A549 (cell line): Measurements from ENCODE around the gene SLIT3. TPM values are rescaled to one million over a fixed set of nuclear protein-coding genes. Genes with fewer than 3 reads are reported as not detected.
"Not testable (repeated sequence)": the region's sequence is repeated elsewhere in the genome, so short reads cannot be mapped to it uniquely, and the experiment has no call there.

Source experiments
- ATAC-seq, 2 experiments: fragments of 200-7000 bp in 1 of 2; fragments of >200 bp in 1 of 2; cut with Nextera tagmentation in 1 of 2; cut with Tn5 transposase in 1 of 2; 3 replicates each; pipeline versions ENCODE4 v1.8.0 to v1.9.1; 2018 to 2020; ENCODE audit warnings: mild to moderate bottlenecking in 1 of 2, moderate library complexity in 1 of 2
- CTCF ChIA-PET: fragments of 300-600 bp; sonication (Branson Sonifier 250); formaldehyde crosslinking; extraction: SDS; loops from one replicate; lab custom pipeline; 2021; ENCODE audit warnings: antibody characterized with exemption, inconsistent platforms; lab: Yijun Ruan, JAX
- POLR2A ChIA-PET: fragments of 350-600 bp; formaldehyde crosslinking; extraction: SDS; loops from one replicate; lab custom pipeline; 2021; ENCODE audit warnings: antibody characterized with exemption, inconsistent platforms; lab: Yijun Ruan, JAX
- DNase-seq, 2 experiments: peaks; one replicate each; pipeline versions ENCODE4 v3.0.0 to v3.0.0-alpha.2; 2011 to 2016; ENCODE audit warnings: low read depth in 1 of 2, low spot score in 1 of 2
- FAIRE-seq: peaks from 2 replicates; lab custom pipeline; 2011; peaks lifted over from hg19 to GRCh38; lab: Jason Lieb, UNC
- H3K27ac ChIP-seq, 2 experiments: fragments of >200 bp; sonication (Bioruptor Twin); formaldehyde crosslinking; 3 replicates each; pipeline ENCODE4 v1.5.1; 2016 to 2017
- H3K4me1 ChIP-seq: fragments of >200 bp; sonication (Bioruptor Twin); formaldehyde crosslinking; 3 replicates; pipeline ENCODE4 v1.6.1; 2016
- H3K4me2 ChIP-seq: fragments of >200 bp; sonication (Bioruptor Twin); formaldehyde crosslinking; 3 replicates; pipeline ENCODE4 v1.6.1; 2016
- H3K4me3 ChIP-seq: fragments of >200 bp; sonication (Bioruptor Twin); formaldehyde crosslinking; 3 replicates; pipeline ENCODE4 v1.5.1; 2016
- H3K9me3 ChIP-seq: fragments of >200 bp; sonication (Bioruptor Twin); formaldehyde crosslinking; 3 replicates; pipeline ENCODE4 v1.6.1; 2016
- CHD2 ChIP-seq: fragments of 150-350 bp; IDR thresholded peaks from 2 replicates; pipeline ENCODE4 v1.6.1; 2014; ENCODE audit warnings: low read length; ENCODE audit not compliant: partially characterized antibody
- E2F6 ChIP-seq: IDR thresholded peaks from 2 replicates; pipeline ENCODE4 v1.6.1; 2012; ENCODE audit warnings: low read depth, borderline replicate concordance
- EHF ChIP-seq: fragments of 250-450 bp; sonication (Bioruptor Pico); IDR thresholded peaks from 2 replicates; pipeline ENCODE4 v1.5.0; 2020; ENCODE audit warnings: mild to moderate bottlenecking
- EP300 ChIP-seq, 2 experiments: fragments of >200 bp; sonication (Bioruptor Twin); formaldehyde crosslinking; IDR thresholded peaks; 2 replicates in 1 of 2; 3 replicates in 1 of 2; pipeline ENCODE4 v1.6.1; 2016 to 2017
- FOSB ChIP-seq: fragments of 250-450 bp; sonication (Bioruptor Pico); IDR thresholded peaks from 2 replicates; pipeline ENCODE4 v1.5.0; 2020; ENCODE audit warnings: mild to moderate bottlenecking, moderate library complexity
- FOSL2 ChIP-seq, 2 experiments: fragments of 450-650 bp in 1 of 2; fragments of >200 bp in 1 of 2; sonication (Bioruptor Twin) in 1 of 2; formaldehyde crosslinking; IDR thresholded peaks; 2 replicates each; pipeline versions ENCODE4 v1.5.0 to v1.6.1; 2016 to 2020; ENCODE audit warnings: mild to moderate bottlenecking in 1 of 2, moderate library complexity in 1 of 2
- FOXS1 ChIP-seq: fragments of 250-450 bp; sonication (Bioruptor Pico); IDR thresholded peaks from 2 replicates; pipeline ENCODE4 v1.5.0; 2020; ENCODE audit warnings: mild to moderate bottlenecking, moderate library complexity
- HMGXB4 ChIP-seq: fragments of 250-450 bp; sonication (Bioruptor Pico); IDR thresholded peaks from 2 replicates; pipeline ENCODE4 v1.5.0; 2021; ENCODE audit warnings: mild to moderate bottlenecking, moderate library complexity, borderline replicate concordance
- HOXA7 ChIP-seq: fragments of 250-450 bp; sonication (Bioruptor Pico); IDR thresholded peaks from 2 replicates; pipeline ENCODE4 v1.5.0; 2020; ENCODE audit warnings: mild to moderate bottlenecking, moderate library complexity
- HOXB5 ChIP-seq: fragments of 250-450 bp; sonication (Bioruptor Pico); IDR thresholded peaks from 2 replicates; pipeline ENCODE4 v1.5.0; 2020; ENCODE audit warnings: mild to moderate bottlenecking, moderate library complexity
- JUN ChIP-seq, 2 experiments: fragments of >200 bp; sonication (Bioruptor Twin); formaldehyde crosslinking; IDR thresholded peaks; 2 replicates in 1 of 2; 3 replicates in 1 of 2; pipeline ENCODE4 v1.6.1; 2016 to 2017
- KDM1A ChIP-seq: fragments of 200-600 bp; sonication (generic); IDR thresholded peaks from 2 replicates; pipeline ENCODE4 v1.6.1; 2016; ENCODE audit warnings: low read depth, mild to moderate bottlenecking
- NPAS2 ChIP-seq: fragments of 250-450 bp; sonication (Bioruptor Pico); IDR thresholded peaks from 2 replicates; pipeline ENCODE4 v1.8.0; 2022; ENCODE audit warnings: mild to moderate bottlenecking, moderate library complexity, borderline replicate concordance
- NR3C1 ChIP-seq: fragments of >200 bp; sonication (Bioruptor Twin); formaldehyde crosslinking; IDR thresholded peaks from 3 replicates; pipeline ENCODE4 v1.6.1; 2017
- RCOR1 ChIP-seq: fragments of 150-350 bp; IDR thresholded peaks from 2 replicates; pipeline ENCODE4 v1.6.1; 2014; ENCODE audit warnings: antibody characterized with exemption, low read length, low read depth
- RNF2 ChIP-seq: fragments of 200-600 bp; sonication (generic); IDR thresholded peaks from 2 replicates; pipeline ENCODE4 v1.6.1; 2016; ENCODE audit warnings: low read depth, mild to moderate bottlenecking, antibody characterized with exemption, moderate library complexity, borderline replicate concordance
- ZC3H11A ChIP-seq: fragments of 450-650 bp; IDR thresholded peaks from 2 replicates; pipeline ENCODE4 v1.6.1; 2014; ENCODE audit warnings: antibody characterized with exemption, mild to moderate bottlenecking
- ZFP36 ChIP-seq: fragments of 450-650 bp; IDR thresholded peaks from 2 replicates; pipeline ENCODE4 v1.6.1; 2014; ENCODE audit warnings: borderline replicate concordance; ENCODE audit not compliant: partially characterized antibody
- ZNF302 ChIP-seq: fragments of 250-450 bp; sonication (Bioruptor Pico); IDR thresholded peaks from 2 replicates; pipeline ENCODE4 v1.9.0; 2021; ENCODE audit warnings: inconsistent platforms, mild to moderate bottlenecking, moderate library complexity
- WGBS: methylation state at CpG from one replicate; pipeline ENCODE4 v1.1.6; 2017; ENCODE audit errors: missing lambda C conversion rate; 5-methylcytosine and 5-hydroxymethylcytosine counted together
- polyA plus RNA-seq, 4 experiments: library from polyadenylated mRNA; depleted of rRNA in 3 of 4; stranded (reverse); fragments of >200 nt; fragmentation: RNase III in 1 of 4; extraction: RNeasy Plus Mini Kit Qiagen cat#74134 plus additional on column Dnase treatment in 1 of 4; gene quantifications; 2 replicates in 3 of 4; 3 replicates in 1 of 4; pipeline ENCODE4 v1.2.3, GENCODE V29; 2011 to 2017

Gene SLIT3
- polyA plus RNA-seq, 2 of the 4 experiments (the other 2 are of a cell fraction) = 12.7 to 22.9 TPM

- 79% methylated on average over 5 of the region's 5 CpGs for WGBS
- no peak overlapping the region for H3K27ac ChIP-seq
- no peak overlapping the region for H3K4me3 ChIP-seq
- FAIRE-seq (no peak), DNase-seq (no peak), ATAC-seq (no peak)
- no peaks in the 10 kb centered on the region for H3K4me1 ChIP-seq
- no peak overlapping the region for H3K4me2 ChIP-seq
- POLR2A ChIA-PET = no interaction called here
- CTCF ChIA-PET = interaction anchor here (1.0 kb wide), 1 partner anchor 189 kb away, joined by 4 read pairs; the partner anchor contains the start of gene SLIT3
- TF ChIP-seq ZFP36 (no peak), JUN (IDR thresholded peaks at IDR 0.05) (no peak), ZC3H11A (no peak), FOSB (CRISPR knock-in tag) (no peak), EP300 (IDR thresholded peaks at IDR 0.05) (no peak), RNF2 (no peak), NR3C1 (no peak), CHD2 (no peak)
- TF ChIP-seq, all 56 proteins: peak for 0
- no peaks in the 10 kb centered on the region for H3K9me3 ChIP-seq
These were observed 188.9 kb downstream of the SLIT3 start for GRCh38 chr5:169112016-169112415.

- no peak overlapping the region for H3K27ac ChIP-seq
- no peak for TF ChIP-seq CHD2
- TF ChIP-seq, all 56 proteins: peak for 0
- POLR2A ChIA-PET = no interaction called here
- DNase-seq = no peak
- no peaks in the 10 kb centered on the region for H3K4me1 ChIP-seq
- no peaks in the 10 kb centered on the region for H3K9me3 ChIP-seq
- FAIRE-seq = no peak
- H3K4me2 ChIP-seq = no peak overlapping the region
- ATAC-seq = no peak; a peak in 1 of 6 replicates
- 79% methylated on average over 10 of the region's 10 CpGs for WGBS
- CTCF ChIA-PET = interaction anchor here (1.0 to 1.7 kb wide), 4 partner anchors 11 to 120 kb away, joined by 3 to 6 read pairs (median 4); no protein-coding TSS in a partner anchor
- no peak overlapping the region for H3K4me3 ChIP-seq
These were observed 193.8 kb downstream of the SLIT3 start for GRCh38 chr5:169106911-169107706.

- POLR2A ChIA-PET, ATAC-seq, H3K4me2 ChIP-seq, FAIRE-seq, H3K4me3 ChIP-seq, H3K4me1 ChIP-seq, DNase-seq, H3K27ac ChIP-seq, H3K9me3 ChIP-seq: not testable (repeated sequence)
- CTCF ChIA-PET = interaction anchor here (1.1 kb wide), 1 partner anchor 19 kb away, joined by 3 read pairs; no protein-coding TSS in a partner anchor
- WGBS = 57% methylated on average over 2 of the region's 2 CpGs
These were observed 195.4 kb downstream of the SLIT3 start for GRCh38 chr5:169105582-169105981.

GRCh38 chr5:169104937-169105494 is 195.9 kb downstream of the SLIT3 start:
- TF ChIP-seq RCOR1 = no peak
- CTCF ChIA-PET = interaction anchor here (1.1 kb wide), 1 partner anchor 19 kb away, joined by 3 read pairs; no protein-coding TSS in a partner anchor
- peaks cover 14% of the 10 kb centered on the region for H3K4me1 ChIP-seq
- H3K9me3 ChIP-seq = no peaks in the 10 kb centered on the region
- POLR2A ChIA-PET = no interaction called here
- H3K4me2 ChIP-seq = no peak overlapping the region
- 89% methylated on average over 15 of the region's 15 CpGs for WGBS
- H3K27ac ChIP-seq = no peak overlapping the region
- no peak overlapping the region for H3K4me3 ChIP-seq
- DNase-seq = no peak
- FAIRE-seq = no peak
- no peak for ATAC-seq

GRCh38 chr5:169103586-169104181 is 197.3 kb downstream of the SLIT3 start:
- ATAC-seq (no peak), DNase-seq (no peak), FAIRE-seq (no peak)
- Histone ChIP-seq H3K4me2 (no peak overlapping the region), H3K9me3 (no peaks in the 10 kb centered on the region), H3K4me1 (peaks cover 21% of the 10 kb centered on the region), H3K27ac (no peak overlapping the region), H3K4me3 (no peak overlapping the region)
- TF ChIP-seq HMGXB4 (CRISPR knock-in tag) (no peak), ZNF302 (CRISPR knock-in tag) (no peak), ZFP36 (no peak), FOSL2 (IDR thresholded peaks at IDR 0.05) (no peak), FOSL2 (CRISPR knock-in tag; IDR thresholded peaks at IDR 0.05) (no peak), JUN (IDR thresholded peaks at IDR 0.05) (no peak), EHF (CRISPR knock-in tag) (no peak), E2F6 (no peak), HOXB5 (no peak), RNF2 (no peak), HOXA7 (no peak), CHD2 (no peak), RCOR1 (no peak), KDM1A (no peak), NR3C1 (no peak), NPAS2 (no peak), FOXS1 (CRISPR knock-in tag) (no peak)
- ChIA-PET CTCF (no interaction called here), POLR2A (no interaction called here)
- WGBS = 81% methylated on average over 11 of the region's 11 CpGs
